Liver (tissue), 9 donors: Measurements from ENCODE around the gene STAT1. TPM values are rescaled to one million over a fixed set of nuclear protein-coding genes. Genes with fewer than 3 reads are reported as not detected.

Source experiments
- DNase-seq: peaks from one replicate; pipeline ENCODE4 v3.0.0-alpha.2; 2017; ENCODE audit warnings: low spot score
- H3K27ac ChIP-seq, 2 donors: one replicate each; pipeline ENCODE4 v1.7.0; 2013; ENCODE audit warnings: inconsistent platforms in 2 of 2, low read length in 2 of 2, control low read depth in 1 of 2, low read depth in 1 of 2, mild to moderate bottlenecking in 1 of 2
- H3K27me3 ChIP-seq, 4 donors: one replicate each; pipeline versions ENCODE4 v1.6.1 to v1.7.0; 2013; ENCODE audit warnings: low read length in 3 of 4, inconsistent platforms in 1 of 4, mild to moderate bottlenecking in 1 of 4, moderate library complexity in 1 of 4; ENCODE audit not compliant: control insufficient read depth in 4 of 4, insufficient read depth in 4 of 4
- H3K36me3 ChIP-seq, 4 donors: one replicate each; pipeline versions ENCODE4 v1.6.1 to v1.7.0; 2013; ENCODE audit warnings: low read length in 3 of 4, mild to moderate bottlenecking in 3 of 4, low read depth in 1 of 4, moderate library complexity in 1 of 4; ENCODE audit not compliant: control insufficient read depth in 4 of 4, insufficient read depth in 3 of 4
- H3K4me1 ChIP-seq, 4 donors: one replicate each; pipeline versions ENCODE4 v1.6.1 to v1.7.0; 2013; ENCODE audit warnings: low read length in 3 of 4, mild to moderate bottlenecking in 3 of 4, moderate library complexity in 1 of 4; ENCODE audit not compliant: control insufficient read depth in 4 of 4, insufficient read depth in 4 of 4
- H3K4me3 ChIP-seq, 3 donors: one replicate each; pipeline versions ENCODE4 v1.6.1 to v1.7.0; 2013; ENCODE audit warnings: low read length in 3 of 3, control low read depth in 1 of 3, low read depth in 1 of 3, mild to moderate bottlenecking in 1 of 3
- H3K9ac ChIP-seq, 2 donors: one replicate each; pipeline ENCODE4 v1.7.0; 2013; ENCODE audit warnings: low read length in 2 of 2, mild to moderate bottlenecking in 2 of 2, moderate library complexity in 2 of 2, control low read depth in 1 of 2, low read depth in 1 of 2
- H3K9me3 ChIP-seq, 4 donors: one replicate each; pipeline versions ENCODE4 v1.6.1 to v1.7.0; 2013; ENCODE audit warnings: low read length in 3 of 4; ENCODE audit not compliant: control insufficient read depth in 4 of 4
- ATF3 ChIP-seq: IDR thresholded peaks from 2 replicates; pipeline ENCODE4 v1.6.1; 2016; ENCODE audit warnings: antibody characterized with exemption
- CTCF ChIP-seq: fragments of 150-350 bp; IDR thresholded peaks from 2 replicates; pipeline ENCODE4 v1.5.1; 2017; ENCODE audit warnings: improper control_type of control experiment, low read depth, low read length; ENCODE audit not compliant: missing input control
- EGR1 ChIP-seq, 2 donors: IDR thresholded peaks; 2 replicates each; pipeline ENCODE4 v1.6.1; 2016 to 2018; ENCODE audit warnings: antibody characterized with exemption in 2 of 2, low read depth in 2 of 2
- FOXA1 ChIP-seq: IDR thresholded peaks from 2 replicates; pipeline ENCODE4 v1.6.1; 2016; ENCODE audit warnings: antibody characterized with exemption
- FOXA2 ChIP-seq: IDR thresholded peaks from 2 replicates; pipeline ENCODE4 v1.6.1; 2016; ENCODE audit warnings: antibody characterized with exemption
- GABPA ChIP-seq, 2 donors: IDR thresholded peaks in 1 of 2; conservative IDR thresholded peaks in 1 of 2; 2 replicates each; pipeline ENCODE4 v1.6.1; 2016; ENCODE audit warnings: antibody characterized with exemption in 2 of 2, mild to moderate bottlenecking in 1 of 2, moderate library complexity in 1 of 2
- JUND ChIP-seq, 2 donors: IDR thresholded peaks; 2 replicates each; pipeline ENCODE4 v1.6.1; 2016; ENCODE audit warnings: antibody characterized with exemption in 2 of 2
- MAX ChIP-seq: IDR thresholded peaks from 2 replicates; pipeline ENCODE4 v1.6.1; 2016; ENCODE audit warnings: antibody characterized with exemption
- NR2F2 ChIP-seq: IDR thresholded peaks from 2 replicates; pipeline ENCODE4 v1.6.1; 2016; ENCODE audit warnings: antibody characterized with exemption
- RAD21 ChIP-seq, 2 donors: IDR thresholded peaks; 2 replicates each; pipeline ENCODE4 v1.6.1; 2016; ENCODE audit warnings: antibody characterized with exemption in 2 of 2, mild to moderate bottlenecking in 2 of 2
- REST ChIP-seq: IDR thresholded peaks from 2 replicates; pipeline ENCODE4 v1.6.1; 2016; ENCODE audit warnings: antibody characterized with exemption, mild to moderate bottlenecking
- RXRA ChIP-seq, 2 donors: IDR thresholded peaks; 2 replicates each; pipeline ENCODE4 v1.6.1; 2017 to 2018; ENCODE audit warnings: antibody characterized with exemption in 2 of 2, mild to moderate bottlenecking in 1 of 2
- SP1 ChIP-seq: IDR thresholded peaks from 2 replicates; pipeline ENCODE4 v1.6.1; 2018; ENCODE audit warnings: antibody characterized with exemption, mild to moderate bottlenecking
- TAF1 ChIP-seq: conservative IDR thresholded peaks from 2 replicates; pipeline ENCODE4 v1.6.1; 2016; ENCODE audit warnings: antibody characterized with exemption, mild to moderate bottlenecking
- YY1 ChIP-seq: IDR thresholded peaks from 2 replicates; pipeline ENCODE4 v1.6.1; 2016; ENCODE audit warnings: antibody characterized with exemption, mild to moderate bottlenecking
- ZBTB33 ChIP-seq: IDR thresholded peaks from 2 replicates; pipeline ENCODE4 v1.6.1; 2016; ENCODE audit warnings: antibody characterized with exemption
- WGBS: extraction: QIAGEN DNeasy Blood & Tissue Kit; methylation state at CpG from one replicate; pipeline ENCODE4 v1.1.7; 2013; 5-methylcytosine and 5-hydroxymethylcytosine counted together
- polyA plus RNA-seq, 2 donors: library from polyadenylated mRNA; stranded (reverse) in 1 of 2; unstranded in 1 of 2; fragments of 200-250 nt in 1 of 2; fragments of >200 nt in 1 of 2; fragmentation: Nextera tagmentation in 1 of 2; extraction: Ambion mirVana in 1 of 2; gene quantifications; one replicate each; pipeline versions ENCODE4 v1.2.1 to v1.2.3, GENCODE V29; 2013 to 2015
- total RNA-seq, 2 donors: library from RNA; depleted of rRNA; stranded (reverse); fragments of >200 nt; gene quantifications; one replicate each; pipeline ENCODE4 v1.2.3, GENCODE V29; 2014
- donor health status: healthy.
- donor health status: healthy.
- donor health status: healthy.
- donor health status: healthy.
- donor health status: healthy.

The STAT1 gene
- total and polyA plus RNA-seq, 4 donors: 26.2 to 78.7 (median 45.6) TPM

GRCh38 chr2:191038241-191038725, 24.3 kb upstream of the STAT1 start:
- no peak overlapping the region for H3K4me3 ChIP-seq
- peaks cover 0 to 8% (median 0%) of the 10 kb centered on the region in 4 donors for H3K36me3 ChIP-seq
- 71% methylated on average over 2 of the region's 2 CpGs for WGBS
- no peaks in the 10 kb centered on the region for H3K27me3 ChIP-seq
- H3K4me1 ChIP-seq: no peaks in the 10 kb centered on the region
- no peaks in the 10 kb centered on the region for H3K9me3 ChIP-seq
- no peak for DNase-seq
- no peak overlapping the region for H3K27ac ChIP-seq
- TF ChIP-seq REST (no peak), FOXA1 (no peak), NR2F2 (no peak), FOXA2 (no peak), CTCF (no peak), TAF1 (no peak), RXRA (IDR thresholded peaks at IDR 0.05) (no peak), MAX (no peak)
- H3K9ac ChIP-seq: no peak overlapping the region

GRCh38 chr2:191037351-191037750, 23.4 kb upstream of the STAT1 start:
- Histone ChIP-seq H3K4me1 (no peaks in the 10 kb centered on the region), H3K4me3 (no peak overlapping the region), H3K9ac (no peak overlapping the region), H3K27ac (no peak overlapping the region), H3K9me3 (no peaks in the 10 kb centered on the region), H3K27me3 (no peaks in the 10 kb centered on the region), H3K36me3 (peaks cover 0 to 8% (median 0%) of the 10 kb centered on the region in 4 donors)
- TF ChIP-seq ZBTB33: no peak
- 95% methylated on average over 4 of the region's 4 CpGs for WGBS
- no peak for DNase-seq

- no peak for DNase-seq
- peaks cover 0 to 8% (median 0%) of the 10 kb centered on the region in 4 donors for H3K36me3 ChIP-seq
- H3K9ac ChIP-seq: no peak overlapping the region
- no peak for TF ChIP-seq RXRA (IDR thresholded peaks at IDR 0.05)
- TF ChIP-seq RAD21 (IDR thresholded peaks at IDR 0.05): no peak
- TF ChIP-seq GABPA (IDR thresholded peaks at IDR 0.05 in 1 of 2, conservative IDR thresholded peaks at IDR 0.05 in 1 of 2): no peak
- no peak for TF ChIP-seq YY1
- no peak for TF ChIP-seq JUND (IDR thresholded peaks at IDR 0.05)
- TF ChIP-seq MAX: no peak
- no peak for TF ChIP-seq EGR1 (IDR thresholded peaks at IDR 0.05; ENCODE audit: low read depth in 2 of 2)
- no peak for TF ChIP-seq NR2F2
- TF ChIP-seq REST: no peak
- TF ChIP-seq ATF3: no peak
- no peak for TF ChIP-seq SP1
- TF ChIP-seq FOXA2: no peak
Measured at GRCh38 chr2:191036363-191036762, 22.4 kb upstream of the STAT1 start.

More at GRCh38 chr2:191036363-191036762, 22.4 kb upstream of the STAT1 start:
- 94% methylated on average over 2 of the region's 2 CpGs for WGBS
- H3K27me3 ChIP-seq: no peaks in the 10 kb centered on the region
- peaks cover 0 to under 1% (median 0%) of the 10 kb centered on the region in 4 donors for H3K4me1 ChIP-seq
- no peaks in the 10 kb centered on the region for H3K9me3 ChIP-seq
- no peak overlapping the region for H3K4me3 ChIP-seq
- no peak overlapping the region for H3K27ac ChIP-seq
